GM19455 (cell line): ENCODE data around the gene AP2A1.

Source experiments
- ATAC-seq: cut with Tn5 transposase; IDR thresholded peaks from one replicate; pipeline ENCODE4 v1.9.1; 2021; ENCODE audit not compliant: unreplicated experiment

The AP2A1 gene

GRCh38 chr19:49766007-49766929, 533 bp upstream of the AP2A1 start:
- peak; percentile 92 for ATAC-seq

DNA sequence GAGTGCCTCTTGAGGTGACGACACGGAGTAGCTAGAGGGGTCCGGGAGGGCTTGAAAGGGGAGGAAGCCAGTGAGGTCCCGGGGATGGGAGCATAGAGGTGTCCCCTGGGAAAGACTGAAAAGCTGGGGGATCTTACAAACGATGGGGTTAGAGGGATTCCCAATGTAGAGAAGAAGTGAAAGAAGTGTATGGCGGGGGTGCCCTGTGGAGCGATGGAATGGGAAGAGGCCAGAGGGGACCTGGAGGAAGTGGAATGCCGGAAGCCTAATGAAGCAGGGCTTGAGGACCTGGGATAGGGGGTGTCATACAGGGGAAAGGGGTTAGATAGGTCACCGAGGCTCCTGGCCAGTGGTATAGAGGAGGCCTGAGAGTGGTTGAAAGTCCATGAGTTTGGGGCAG, 580 bp downstream of the AP2A1 start:
- no peak for ATAC-seq

GRCh38 chr19:49767967-49768581, 1.3 kb downstream of the AP2A1 start:
- no peak for ATAC-seq

DNA sequence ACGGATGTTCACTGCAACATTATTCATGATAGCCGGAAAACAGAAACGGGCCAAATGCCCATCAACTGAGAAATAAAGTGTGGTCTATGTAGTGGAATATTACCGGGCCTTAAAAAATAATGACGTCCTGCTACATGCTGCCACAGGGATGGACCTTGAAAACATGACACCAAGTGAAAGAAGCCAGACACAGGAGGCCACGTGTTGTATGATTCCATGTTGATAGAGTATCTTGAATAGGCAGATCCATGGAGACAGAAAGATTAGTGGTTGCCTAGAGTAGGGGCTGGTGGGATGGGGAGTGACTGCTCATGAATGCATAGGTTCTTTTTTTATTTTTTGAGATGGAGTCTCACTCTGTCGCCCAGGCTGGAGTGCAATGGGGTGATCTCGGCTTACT, 3.7 kb downstream of the AP2A1 start:
- no peak for ATAC-seq

DNA sequence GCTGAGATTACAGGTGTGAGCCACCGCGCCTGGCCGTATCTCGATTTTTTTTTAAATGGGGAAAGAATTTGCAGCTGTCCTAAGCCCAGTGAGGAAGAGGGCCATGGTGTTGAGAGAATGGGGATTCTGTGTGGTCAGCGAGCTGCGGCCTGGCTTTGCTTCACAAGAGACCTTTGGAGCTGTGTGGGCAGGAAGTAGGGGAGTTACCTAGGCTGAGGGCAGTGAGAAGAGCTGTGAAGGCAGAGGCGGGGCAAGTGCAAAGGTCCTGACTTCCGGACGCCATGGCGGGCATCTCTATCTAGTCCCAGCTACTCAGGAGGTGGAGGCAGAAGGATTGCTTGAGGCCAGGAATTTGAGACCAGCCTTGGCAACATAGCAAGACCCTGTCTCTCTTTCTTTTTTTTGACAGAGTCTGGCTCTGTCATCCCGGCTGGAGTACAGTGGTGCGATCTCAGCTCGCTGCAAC, 4.9 kb downstream of the AP2A1 start:
- no peak for ATAC-seq

- no peak for ATAC-seq
These were observed 6.1 kb downstream of the AP2A1 start for GRCh38 chr19:49772850-49773432.

DNA sequence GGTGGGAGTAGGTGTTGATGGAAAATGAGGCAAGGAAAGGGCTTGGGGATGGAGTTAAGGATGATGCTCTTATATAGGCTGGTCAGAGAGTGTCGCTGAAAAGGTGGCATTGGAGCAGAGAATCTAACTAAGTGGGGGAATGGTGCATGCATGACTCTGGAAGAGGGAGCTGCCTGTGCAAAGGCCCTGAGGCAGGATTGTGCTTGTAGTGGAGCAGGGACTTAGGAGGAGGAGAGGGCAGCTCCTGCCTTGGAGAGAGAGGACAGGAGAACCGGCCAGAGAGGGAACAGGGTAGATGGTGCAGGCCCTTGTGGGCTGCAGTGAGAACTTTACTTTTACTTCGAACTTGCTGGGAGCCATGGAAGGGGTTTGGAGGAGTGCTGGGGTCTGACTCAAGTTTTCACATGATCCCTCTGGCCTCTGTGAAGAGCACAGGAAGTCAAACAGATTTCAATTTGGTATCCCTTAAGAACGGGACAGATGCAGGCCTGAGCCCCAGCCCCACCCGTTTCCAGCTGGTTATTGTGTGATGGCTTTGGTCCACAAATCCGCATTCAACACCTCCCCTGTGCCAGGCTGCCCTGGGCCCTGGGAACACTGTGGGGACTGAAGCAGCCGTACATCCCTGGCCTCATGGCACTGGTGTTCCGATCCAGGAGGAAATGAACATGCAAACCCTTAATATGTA, 7.0 kb downstream of the AP2A1 start:
- ATAC-seq = no peak

- no peak for ATAC-seq
These were observed 8.2 kb downstream of the AP2A1 start for GRCh38 chr19:49774969-49775368.

GRCh38 chr19:49775742-49776370, 9.1 kb downstream of the AP2A1 start:
- ATAC-seq = no peak

DNA sequence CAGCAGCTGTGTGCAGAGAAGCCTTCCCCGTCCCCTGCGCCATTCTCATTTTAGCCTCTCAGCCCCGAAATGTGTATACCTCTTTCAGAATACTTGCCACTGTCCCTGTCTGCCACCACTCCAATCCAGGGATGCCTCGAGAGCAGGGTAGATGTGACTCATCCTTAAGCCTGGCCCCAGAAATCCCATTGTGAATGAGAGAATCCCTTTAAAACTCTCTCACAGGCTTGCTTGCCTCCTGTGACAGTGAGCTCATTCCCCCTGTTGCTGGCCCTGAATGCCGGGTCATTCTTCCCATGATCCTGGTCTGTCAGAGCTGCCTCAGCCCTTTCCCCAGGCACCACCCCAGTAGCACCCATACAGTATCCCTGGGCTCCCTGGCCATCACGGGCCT, 9.6 kb downstream of the AP2A1 start:
- ATAC-seq = no peak

- no peak for ATAC-seq
These were observed 13.1 kb downstream of the AP2A1 start for GRCh38 chr19:49779731-49780555.

GRCh38 chr19:49780861-49781260, 14.1 kb downstream of the AP2A1 start:
- ATAC-seq = no peak

GRCh38 chr19:49781394-49781793, 14.6 kb downstream of the AP2A1 start:
- no peak for ATAC-seq

- ATAC-seq = no peak
These were observed 15.7 kb downstream of the AP2A1 start for GRCh38 chr19:49782515-49782914.

DNA sequence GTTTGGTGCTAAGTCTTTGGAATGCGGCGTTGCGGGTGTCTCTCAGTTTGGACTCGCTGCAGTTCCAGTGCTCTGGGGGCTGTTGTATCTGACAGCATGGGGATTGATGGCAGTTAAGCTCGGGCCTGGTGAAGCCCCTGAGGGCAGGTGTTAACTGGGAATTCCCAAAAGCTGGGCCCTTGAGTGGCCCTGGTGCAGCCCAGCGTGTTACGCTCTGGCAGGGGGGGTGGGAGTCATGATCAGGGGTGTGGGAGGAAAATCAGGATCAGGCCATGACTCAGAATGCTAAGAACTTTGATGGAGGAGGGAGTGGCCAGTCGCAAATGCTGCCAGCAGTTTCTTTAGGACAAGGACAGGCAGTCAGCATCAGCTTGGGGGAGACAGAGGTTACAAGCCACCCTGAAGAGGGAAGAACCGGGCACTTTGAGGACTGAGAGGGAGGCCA, 19.6 kb downstream of the AP2A1 start:
- no peak for ATAC-seq

DNA sequence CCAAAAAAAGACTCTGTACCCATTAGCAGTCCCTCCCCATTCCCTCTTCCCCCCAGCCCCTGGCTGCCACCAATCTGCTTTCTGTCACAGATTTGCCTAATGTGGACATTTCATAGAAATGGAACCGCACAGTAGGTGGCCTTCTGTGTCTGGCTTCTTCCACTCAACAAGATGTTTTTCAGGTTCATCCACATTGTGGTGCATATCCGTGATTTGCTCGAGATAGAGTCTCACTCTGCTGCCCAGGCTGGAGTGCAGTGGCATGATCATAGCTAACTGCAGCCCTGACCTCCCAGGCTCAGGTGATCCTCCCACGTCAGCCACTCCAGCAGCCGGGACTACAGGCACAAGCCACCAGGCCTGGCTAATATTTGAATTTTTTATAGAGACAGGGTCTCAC, 20.9 kb downstream of the AP2A1 start:
- no peak for ATAC-seq

GRCh38 chr19:49788857-49789256, 22.1 kb downstream of the AP2A1 start:
- ATAC-seq = no peak

- ATAC-seq = no peak
These were observed 24.1 kb downstream of the AP2A1 start for GRCh38 chr19:49790866-49791265.

GRCh38 chr19:49791776-49792445, 25.1 kb downstream of the AP2A1 start:
- ATAC-seq = no peak
